GM21723 (cell line): ENCODE data around the gene GTF2F2.

ENCODE experiments used
- ATAC-seq: cut with Tn5 transposase; IDR thresholded peaks from one replicate; pipeline ENCODE4 v1.9.1; 2021; ENCODE audit warnings: mild to moderate bottlenecking, moderate library complexity; ENCODE audit not compliant: unreplicated experiment

The GTF2F2 gene

DNA sequence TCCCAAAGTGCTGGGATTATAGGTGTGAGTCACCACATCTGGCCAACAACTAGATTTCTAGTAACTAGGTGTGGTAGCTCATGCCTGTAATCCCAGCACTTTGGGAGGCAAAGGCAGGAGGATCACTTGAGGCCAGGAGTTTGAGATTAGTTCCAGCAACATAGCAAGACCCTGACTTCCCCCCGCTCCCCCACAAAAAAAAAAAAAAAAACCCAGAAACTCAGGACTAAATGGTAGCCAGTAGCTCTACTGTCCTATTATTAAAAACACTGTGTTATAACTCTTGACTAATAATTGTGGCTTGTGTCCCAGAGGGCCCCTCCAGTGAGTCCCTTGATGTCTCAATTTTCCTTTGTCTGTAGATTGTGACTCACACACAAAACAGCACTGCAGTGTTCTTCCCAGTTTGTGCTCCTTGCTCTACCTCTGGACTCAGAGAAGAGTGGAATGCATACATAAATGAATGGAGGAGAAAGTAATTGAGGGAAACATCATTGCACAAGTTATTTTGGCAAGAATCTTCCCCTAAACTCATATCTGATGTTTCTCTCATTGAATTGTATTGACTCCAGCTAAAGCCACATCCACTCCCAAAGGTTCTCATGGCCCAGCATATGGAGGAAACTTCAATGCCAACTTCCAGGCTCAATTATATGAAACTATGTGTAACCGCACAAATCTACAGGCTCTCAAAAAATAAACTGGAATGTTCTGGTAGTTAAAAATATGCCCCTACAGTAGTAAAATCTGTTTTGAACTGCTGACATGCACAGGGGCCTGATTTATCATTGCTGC, 211.9 kb downstream of the GTF2F2 start:
- no peak for ATAC-seq

DNA sequence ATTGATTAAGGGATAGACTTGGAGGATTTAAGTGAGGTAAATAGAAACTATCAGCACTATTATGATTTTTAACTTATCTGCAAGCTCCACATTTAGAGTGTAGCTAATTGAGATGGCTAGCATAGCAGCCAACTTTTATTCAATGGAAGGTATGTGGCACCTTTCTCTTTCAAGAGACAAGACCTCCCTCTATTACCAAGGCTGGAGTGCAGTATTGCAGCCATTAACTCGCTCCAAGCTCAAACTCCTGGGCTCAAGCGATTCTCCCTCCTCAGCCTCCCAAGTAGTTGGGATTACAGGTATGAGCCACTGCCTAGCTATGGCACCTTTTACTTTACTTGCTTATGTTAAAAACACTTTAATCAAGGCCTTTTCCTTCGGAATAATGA, 212.5 kb downstream of the GTF2F2 start:
- ATAC-seq, result no peak

GRCh38 chr13:45333251-45333976, 213.1 kb downstream of the GTF2F2 start:
- ATAC-seq, result no peak
